ENCODE data around the gene BIRC7.

- TF ChIP-seq POLR2A (IDR thresholded peaks at IDR 0.05; ENCODE audit: low read depth, low read length) (no peak), CTCF (IDR thresholded peaks at IDR 0.05; ENCODE audit: extremely low read depth in 1 of 2, insufficient read depth in 1 of 2, low read depth in 1 of 2, low read length in 2 of 2) (no peak), MYC (IDR thresholded peaks at IDR 0.05; ENCODE audit: low read depth, low read length) (no peak), JUN (IDR thresholded peaks at IDR 0.05; ENCODE audit: borderline replicate concordance, insufficient read depth, insufficient read length, low read depth) (no peak), POLR2AphosphoS5 (IDR thresholded peaks at IDR 0.05; ENCODE audit: insufficient read depth, low read depth, low read length) (no peak), FOS (IDR thresholded peaks at IDR 0.05; ENCODE audit: borderline replicate concordance, insufficient read depth, low read length) (no peak), EZH2 (IDR thresholded peaks at IDR 0.05; ENCODE audit: borderline replicate concordance, low read depth, low read length, severe bottlenecking) (no peak), GATA2 (IDR thresholded peaks at IDR 0.05; ENCODE audit: insufficient read depth, insufficient read length, low read depth, low read length) (no peak)
- TF ChIP-seq, protein P1, sequence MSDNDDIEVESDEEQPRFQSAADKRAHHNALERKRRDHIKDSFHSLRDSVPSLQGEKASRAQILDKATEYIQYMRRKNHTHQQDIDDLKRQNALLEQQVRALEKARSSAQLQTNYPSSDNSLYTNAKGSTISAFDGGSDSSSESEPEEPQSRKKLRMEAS (IDR thresholded peaks at IDR 0.05; ENCODE audit: insufficient read depth, insufficient read length), result no peak
Observed at GRCh38 chr20:63196768-63197470, 38.8 kb upstream of the BIRC7 start.

All from endothelial cell of umbilical vein (primary cell).